HG03060 (cell line): ENCODE results near the gene SUB1.
"Not testable (repeated sequence)": the region's sequence is repeated elsewhere in the genome, so short reads cannot be mapped to it uniquely, and the experiment has no call there.

Experiments
- ATAC-seq: cut with Tn5 transposase; IDR thresholded peaks from one replicate; pipeline ENCODE4 v1.9.1; 2021; ENCODE audit warnings: low read depth, moderate number of reproducible peaks; ENCODE audit not compliant: unreplicated experiment

Gene SUB1

GRCh38 chr5:32563614-32564013 lies 21.7 kb upstream of the SUB1 start:
- no peak for ATAC-seq

DNA sequence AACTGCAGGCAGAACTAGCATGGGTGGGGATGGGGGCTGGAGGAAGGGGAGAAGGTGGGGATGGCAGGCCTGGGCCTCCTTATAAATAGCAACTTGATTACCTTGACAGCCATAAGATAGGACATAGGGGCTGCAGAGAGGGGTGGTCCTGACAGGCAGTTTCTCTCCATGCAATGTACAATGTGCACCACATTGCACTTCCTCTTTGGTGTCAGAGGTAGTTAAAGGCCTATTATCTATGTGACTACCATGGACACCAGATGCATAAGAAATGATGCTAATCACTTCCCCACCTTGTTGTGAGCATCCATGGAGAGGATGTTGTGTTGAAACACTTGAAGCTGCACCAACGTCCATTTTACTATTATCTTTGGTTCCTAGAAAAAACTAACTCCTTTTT lies 20.2 kb upstream of the SUB1 start:
- ATAC-seq = no peak

DNA sequence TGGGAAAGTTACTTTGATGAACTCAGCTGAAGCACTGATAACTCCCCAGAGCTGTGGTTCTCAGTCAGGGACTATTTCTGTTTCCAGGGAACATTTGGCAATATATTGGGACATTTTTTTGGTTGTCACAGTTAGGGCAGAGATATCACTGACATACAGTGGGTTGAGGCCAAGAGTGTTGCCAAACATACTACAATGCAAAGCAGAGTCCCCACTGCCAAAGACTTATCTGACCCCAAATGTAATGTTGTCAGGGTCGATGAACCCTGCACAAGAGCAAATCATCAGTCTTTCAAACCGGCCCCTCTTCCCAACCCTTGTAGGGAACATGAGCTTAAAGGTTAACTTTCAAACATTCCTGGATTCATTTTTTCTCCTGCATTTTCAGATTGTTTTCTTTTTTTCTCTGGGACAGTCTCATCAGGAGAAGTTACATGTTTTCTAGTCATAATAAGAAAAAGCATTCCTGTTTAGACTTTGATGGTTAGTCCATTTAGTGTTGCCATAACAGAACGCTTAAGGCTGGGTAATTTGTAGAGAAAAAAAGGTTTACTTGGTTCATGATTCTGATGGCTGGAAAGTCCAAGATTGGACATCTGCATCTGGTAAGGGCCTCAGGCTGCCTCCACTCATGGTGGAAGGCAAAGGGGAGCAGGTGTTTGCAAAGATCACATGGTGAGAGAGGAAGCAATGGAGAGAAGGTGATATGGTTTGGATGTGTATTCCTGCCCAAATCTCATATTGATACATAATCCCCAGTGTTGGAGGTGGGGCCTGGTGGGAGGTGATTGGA lies 18.8 kb upstream of the SUB1 start:
- no peak for ATAC-seq

- ATAC-seq = no peak
Measured at GRCh38 chr5:32571128-32571527, 14.2 kb upstream of the SUB1 start.

- ATAC-seq = peak; percentile 94
Measured at GRCh38 chr5:32572778-32573480, 12.4 kb upstream of the SUB1 start.

GRCh38 chr5:32573481-32573854 lies 11.9 kb upstream of the SUB1 start:
- not testable (repeated sequence) for ATAC-seq

GRCh38 chr5:32574540-32575175 lies 10.7 kb upstream of the SUB1 start:
- no peak for ATAC-seq

DNA sequence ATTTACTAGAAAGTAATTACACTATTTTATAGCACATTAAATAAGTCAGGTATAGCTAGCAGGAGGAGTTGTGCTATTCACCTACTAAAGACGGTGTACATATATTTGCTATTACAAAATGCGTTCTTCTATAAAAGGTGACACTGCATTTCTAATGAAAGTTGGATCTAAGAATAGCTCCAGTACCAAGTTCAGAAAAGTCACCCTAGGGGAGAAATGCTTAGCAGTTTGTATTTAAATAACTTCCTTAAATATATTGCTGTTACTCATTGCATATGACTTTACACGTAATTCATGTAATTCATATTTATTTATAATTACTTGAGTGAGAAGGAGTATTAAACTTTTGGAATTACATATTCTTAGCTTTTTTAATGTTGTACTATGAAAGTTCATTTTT lies 7.0 kb upstream of the SUB1 start:
- ATAC-seq = no peak

GRCh38 chr5:32578764-32579163 lies 6.6 kb upstream of the SUB1 start:
- ATAC-seq = no peak

DNA sequence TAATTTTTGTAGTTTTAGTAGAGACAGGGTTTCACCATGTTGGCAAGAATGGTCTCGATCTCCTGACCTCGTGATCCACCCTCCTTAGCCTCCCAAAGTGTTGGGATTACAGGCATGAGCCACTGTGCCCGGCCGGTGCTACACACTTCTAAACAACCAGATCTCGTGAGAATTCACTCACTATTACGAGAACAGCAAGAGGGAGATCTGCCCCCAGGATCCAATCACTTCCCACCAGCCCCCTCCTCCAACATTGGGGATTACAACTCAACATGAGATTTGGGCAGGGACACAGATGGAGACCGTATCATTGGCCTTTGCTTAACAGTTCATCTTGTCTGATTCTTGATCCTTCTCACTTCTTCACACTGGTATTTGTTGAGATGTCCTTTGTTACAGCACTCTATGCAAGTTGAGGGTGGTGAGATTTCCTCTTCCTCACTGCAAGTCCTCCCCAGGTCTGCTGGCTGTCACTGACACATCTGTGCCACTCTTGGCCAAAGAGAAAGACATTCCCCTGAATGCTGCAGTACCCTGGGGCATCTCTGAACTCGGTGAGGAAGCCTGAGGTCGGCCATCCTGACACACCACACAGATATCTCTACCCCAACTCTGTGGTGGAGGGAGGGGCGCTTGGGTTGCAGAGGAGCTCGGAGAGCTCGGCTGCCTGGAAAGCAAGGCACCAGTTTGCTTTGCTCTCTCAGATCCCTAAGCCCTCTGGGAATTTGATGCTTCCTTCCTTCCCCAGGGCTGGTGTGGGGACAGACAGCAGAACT lies 4.2 kb upstream of the SUB1 start:
- ATAC-seq = no peak

- peak; percentile 87 for ATAC-seq
Measured at GRCh38 chr5:32583582-32584232, 1.6 kb upstream of the SUB1 start.

DNA sequence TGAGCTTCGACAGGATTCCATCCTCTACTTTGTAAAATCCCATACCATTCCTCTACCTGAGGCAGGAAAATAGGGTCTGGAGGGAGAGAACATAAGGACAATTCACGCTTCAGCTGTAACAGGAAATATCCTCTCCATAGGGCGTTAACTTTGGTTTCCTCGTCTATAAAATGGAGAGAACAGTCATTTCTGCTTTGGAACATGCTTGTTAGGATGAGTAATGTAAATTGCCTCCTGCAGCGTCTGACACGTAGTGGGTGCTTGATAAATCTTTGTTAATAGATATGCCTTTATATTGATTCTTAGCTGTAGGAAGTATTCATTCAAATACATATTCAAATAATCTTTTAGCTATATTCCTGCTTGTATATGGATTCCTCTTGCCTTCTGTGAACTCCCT lies 711 bp upstream of the SUB1 start:
- no peak for ATAC-seq

DNA sequence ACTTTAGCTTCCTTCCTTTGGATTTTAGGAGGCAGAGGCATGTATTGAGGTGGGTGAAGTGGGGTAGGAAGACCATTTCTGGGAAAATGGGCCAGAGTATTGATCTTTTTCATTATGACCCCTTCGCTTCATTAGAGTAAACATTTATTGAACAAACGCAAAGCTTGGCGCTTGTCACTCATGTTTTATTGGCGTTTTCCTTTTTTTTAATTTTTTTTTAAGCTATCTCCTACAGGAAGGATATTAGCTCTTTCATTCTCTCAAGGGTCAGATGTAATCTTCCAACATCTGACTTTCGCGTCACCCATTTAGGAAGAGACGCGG lies 273 bp upstream of the SUB1 start:
- no peak for ATAC-seq

DNA sequence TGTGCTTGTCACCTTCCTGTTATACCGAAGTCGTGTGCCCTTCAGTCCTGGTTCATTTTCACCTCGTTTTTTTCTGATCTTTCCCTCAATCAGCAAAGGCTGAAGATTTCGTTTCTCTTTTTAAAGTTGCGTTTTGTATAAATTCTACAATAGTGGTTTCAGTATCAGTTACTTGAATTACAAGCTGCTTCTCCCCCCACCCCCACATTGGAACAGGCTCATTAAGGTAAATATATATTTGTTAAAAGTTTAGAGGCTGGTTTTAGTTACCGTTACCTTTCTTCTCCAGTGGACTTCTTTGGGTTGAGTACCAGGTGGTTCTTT lies 881 bp downstream of the SUB1 start:
- no peak for ATAC-seq

- ATAC-seq = no peak
Measured at GRCh38 chr5:32587067-32587551, 1.8 kb downstream of the SUB1 start.

DNA sequence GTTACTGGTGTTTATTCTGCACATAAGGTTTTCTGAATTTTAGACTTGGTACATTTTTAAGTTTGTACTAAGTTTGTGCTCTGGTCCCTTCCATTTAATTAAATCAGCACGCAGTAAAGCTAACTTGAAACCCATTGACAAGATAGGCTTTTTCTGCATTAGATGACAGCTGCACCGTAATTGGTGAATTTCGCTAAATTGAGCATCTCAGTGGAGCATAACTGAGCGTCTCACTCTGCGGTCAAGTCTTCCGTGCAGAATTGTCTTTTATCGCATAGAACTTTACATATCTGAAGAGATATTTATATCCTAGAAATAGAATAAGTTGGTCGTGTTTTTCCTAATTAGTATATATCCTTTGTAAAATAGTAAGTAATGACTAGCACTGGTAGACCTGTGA lies 4.1 kb downstream of the SUB1 start:
- ATAC-seq = no peak

- ATAC-seq = no peak
Measured at GRCh38 chr5:32589942-32590869, 4.8 kb downstream of the SUB1 start.

DNA sequence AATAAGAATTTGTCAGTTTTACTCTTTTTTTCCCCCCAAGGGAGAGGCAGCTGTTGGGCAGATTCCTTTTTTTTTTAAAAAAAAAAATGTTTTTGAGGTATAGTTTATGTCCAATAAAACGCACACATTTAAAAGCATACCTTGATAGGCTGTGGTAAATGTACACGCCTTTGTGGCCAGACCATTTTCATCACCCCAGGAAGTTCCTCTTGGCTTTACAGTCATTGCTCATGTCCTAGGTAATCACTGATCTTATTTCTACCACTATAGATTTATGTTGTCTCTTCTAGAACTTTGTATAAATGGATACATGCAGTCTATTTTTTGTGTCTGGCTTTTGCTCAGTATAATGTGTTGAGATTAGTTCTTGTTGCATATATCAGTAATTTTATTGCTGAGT lies 9.8 kb downstream of the SUB1 start:
- ATAC-seq = no peak

GRCh38 chr5:32597041-32597629 lies 11.8 kb downstream of the SUB1 start:
- ATAC-seq = no peak
